Activated T-cell treated with anti-CD3 and anti-CD28 coated beads for 4 hours (primary cell): ENCODE measurements around the gene PSEN1.

ENCODE experiments used
- DNase-seq: peaks from one replicate; pipeline ENCODE4 v3.0.0-alpha.2; 2020

The PSEN1 gene

DNA sequence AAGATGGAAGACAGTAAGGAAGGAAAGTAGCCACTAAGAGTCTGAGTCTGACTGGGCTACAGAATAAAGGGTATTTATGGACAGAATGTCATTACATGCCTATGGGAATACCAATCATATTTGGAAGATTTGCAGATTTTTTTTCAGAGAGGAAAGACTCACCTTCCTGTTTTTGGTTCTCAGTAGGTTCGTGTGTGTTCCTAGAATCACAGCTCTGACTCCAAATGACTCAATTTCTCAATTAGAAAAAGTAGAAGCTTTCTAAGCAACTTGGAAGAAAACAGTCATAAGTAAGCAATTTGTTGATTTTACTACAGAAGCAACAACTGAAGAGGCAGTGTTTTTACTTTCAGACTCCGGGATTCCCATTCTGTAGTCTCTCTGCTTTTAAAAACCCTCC is 85.6 kb downstream of the PSEN1 start:
- DNase-seq = no peak

DNA sequence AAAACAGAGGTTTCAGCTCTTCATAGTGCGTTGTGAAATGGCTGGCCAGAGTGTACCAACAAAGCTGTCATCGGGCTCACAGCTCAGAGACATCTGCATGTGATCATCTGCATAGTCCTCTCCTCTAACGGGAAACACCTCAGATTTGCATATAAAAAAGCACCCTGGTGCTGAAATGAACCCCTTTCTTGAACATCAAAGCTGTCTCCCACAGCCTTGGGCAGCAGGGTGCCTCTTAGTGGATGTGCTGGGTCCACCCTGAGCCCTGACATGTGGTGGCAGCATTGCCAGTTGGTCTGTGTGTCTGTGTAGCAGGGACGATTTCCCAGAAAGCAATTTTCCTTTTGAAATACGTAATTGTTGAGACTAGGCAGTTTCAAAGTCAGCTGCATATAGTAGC is 86.7 kb downstream of the PSEN1 start:
- no peak for DNase-seq

DNA sequence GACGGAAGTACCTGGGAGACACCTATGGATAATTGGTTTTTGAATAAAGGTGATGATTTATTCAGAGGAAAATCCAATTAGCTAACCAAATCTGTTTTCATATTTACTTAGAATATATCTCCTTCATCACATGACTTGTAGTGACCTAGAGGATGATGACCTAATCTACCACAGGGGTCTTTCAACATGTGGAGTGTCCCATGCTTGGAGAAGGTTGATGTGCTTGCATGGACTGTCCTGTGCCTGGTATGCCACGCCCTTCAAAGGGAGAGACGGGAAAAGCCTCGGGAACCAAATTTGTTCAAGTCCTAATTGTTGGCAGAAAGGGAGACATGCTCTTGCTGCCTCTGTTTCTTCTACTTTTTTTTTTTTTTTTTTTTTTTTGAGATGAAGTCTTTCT is 89.2 kb downstream of the PSEN1 start:
- no peak for DNase-seq

GRCh38 chr14:73227812-73228781 is 91.8 kb downstream of the PSEN1 start:
- DNase-seq = no peak

- no peak for DNase-seq
Observed at GRCh38 chr14:73230051-73230450, 93.7 kb downstream of the PSEN1 start.

- no peak for DNase-seq
Observed at GRCh38 chr14:73231981-73232851, 95.9 kb downstream of the PSEN1 start.

DNA sequence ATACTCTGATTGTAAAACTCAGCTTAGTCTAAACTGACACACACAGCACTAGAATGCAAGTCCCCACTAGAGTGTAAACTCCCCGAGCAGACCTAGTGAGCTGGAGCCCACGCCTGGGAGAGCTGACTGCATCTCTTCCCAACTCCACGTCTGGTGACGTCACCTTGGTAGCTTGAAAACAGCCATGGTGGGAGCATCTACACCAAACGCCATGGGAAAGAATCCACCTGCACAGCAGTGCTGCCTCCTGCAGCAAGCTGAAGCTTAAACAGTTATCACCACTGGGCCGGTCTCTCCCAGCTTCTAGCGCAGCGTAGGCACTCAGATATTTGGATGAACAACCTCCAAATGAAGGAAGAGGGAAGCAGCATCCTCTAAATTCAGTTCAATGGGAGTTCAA is 96.7 kb downstream of the PSEN1 start:
- DNase-seq = no peak

DNA sequence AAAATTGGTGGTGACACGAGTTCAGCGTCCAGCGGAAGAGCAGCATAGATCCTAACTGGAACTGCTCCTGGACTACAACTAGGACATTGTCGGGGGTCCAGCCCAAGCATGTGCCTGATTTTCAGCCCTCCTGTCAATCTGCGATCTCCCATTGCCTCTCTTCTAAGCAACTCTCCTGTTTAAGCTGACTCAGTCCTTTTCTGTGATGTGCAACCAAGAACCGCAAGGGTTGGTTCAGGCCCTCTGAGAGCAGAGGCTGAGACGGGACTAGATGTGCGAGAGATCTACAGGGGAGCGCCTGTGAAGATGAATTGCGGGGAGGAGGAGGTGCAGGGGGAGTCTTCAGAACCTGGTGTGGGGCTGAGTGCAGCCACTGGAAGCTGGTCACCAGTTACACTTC is 97.3 kb downstream of the PSEN1 start:
- no peak for DNase-seq

- no peak for DNase-seq
Observed at GRCh38 chr14:73234029-73234428, 97.7 kb downstream of the PSEN1 start.

DNA sequence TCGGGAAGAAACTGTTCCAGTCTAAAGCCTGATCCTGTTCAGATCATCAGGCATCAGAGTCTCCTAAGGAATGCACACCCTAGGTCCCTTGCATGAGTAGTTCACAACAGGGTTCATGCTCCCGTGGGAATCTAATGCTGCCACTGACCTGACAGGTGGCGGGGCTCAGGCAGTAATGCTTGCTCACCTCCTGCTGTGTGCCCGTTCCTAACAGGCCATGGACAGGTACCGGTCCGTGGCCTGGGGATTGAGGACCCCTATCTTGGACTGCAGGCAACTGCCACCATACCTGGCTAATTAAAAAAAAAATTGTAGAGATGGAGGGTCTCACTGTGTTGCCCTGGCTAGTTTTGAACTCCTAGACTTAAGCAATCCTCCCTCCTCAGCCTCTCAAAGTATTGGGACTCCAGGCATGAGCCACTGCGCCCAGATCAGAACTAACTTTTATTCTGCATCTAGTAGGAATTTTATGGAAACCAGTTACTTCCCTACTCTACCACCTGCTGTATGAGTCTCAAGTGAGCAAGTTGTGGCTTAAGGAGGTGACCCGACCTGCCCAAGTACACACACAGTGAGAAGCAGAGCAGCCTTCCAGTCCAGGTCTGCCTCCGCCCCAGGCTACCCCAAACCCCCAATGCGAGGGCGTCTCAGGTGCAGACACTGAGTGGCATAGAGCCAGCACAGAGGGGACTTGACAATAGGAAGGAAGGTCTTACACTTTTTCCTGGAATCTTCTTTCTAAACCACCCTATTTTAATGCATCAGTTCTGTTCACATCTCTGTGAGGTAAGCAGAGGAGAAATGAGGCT is 98.5 kb downstream of the PSEN1 start:
- DNase-seq = no peak

DNA sequence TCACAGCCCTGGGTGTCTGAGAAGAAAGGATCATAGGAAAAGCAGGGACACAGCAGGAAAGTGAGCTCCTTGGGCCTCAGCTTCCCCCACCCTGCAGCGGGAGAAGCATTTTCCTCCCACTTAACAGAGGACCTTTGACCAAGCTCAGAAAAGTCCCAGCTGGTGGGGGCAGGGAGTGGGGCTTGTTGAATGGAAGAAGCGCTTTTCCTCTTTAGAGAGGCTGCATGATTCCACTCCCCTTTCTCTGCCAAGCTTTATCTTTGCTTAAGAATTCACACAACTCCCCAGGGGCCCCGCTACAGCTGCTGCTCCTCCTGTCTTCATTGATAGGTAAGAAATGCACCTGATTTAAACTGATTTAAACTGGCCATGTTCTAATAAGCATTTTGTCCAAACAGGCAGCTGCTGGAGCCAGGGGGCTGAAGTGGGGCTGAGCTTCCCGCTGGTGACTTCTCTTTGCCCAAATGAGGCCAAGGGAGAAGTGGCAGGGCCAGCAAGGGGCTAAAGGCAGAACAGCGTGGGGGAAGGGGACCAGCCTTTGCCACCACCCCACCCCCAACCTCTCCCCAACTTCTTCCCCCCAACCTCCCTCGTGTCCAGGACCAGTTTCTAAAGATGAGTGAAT is 99.3 kb downstream of the PSEN1 start:
- DNase-seq = no peak

- no peak for DNase-seq
Observed at GRCh38 chr14:73236157-73236556, 99.8 kb downstream of the PSEN1 start.

GRCh38 chr14:73236752-73237218 is 100.5 kb downstream of the PSEN1 start:
- DNase-seq = no peak

DNA sequence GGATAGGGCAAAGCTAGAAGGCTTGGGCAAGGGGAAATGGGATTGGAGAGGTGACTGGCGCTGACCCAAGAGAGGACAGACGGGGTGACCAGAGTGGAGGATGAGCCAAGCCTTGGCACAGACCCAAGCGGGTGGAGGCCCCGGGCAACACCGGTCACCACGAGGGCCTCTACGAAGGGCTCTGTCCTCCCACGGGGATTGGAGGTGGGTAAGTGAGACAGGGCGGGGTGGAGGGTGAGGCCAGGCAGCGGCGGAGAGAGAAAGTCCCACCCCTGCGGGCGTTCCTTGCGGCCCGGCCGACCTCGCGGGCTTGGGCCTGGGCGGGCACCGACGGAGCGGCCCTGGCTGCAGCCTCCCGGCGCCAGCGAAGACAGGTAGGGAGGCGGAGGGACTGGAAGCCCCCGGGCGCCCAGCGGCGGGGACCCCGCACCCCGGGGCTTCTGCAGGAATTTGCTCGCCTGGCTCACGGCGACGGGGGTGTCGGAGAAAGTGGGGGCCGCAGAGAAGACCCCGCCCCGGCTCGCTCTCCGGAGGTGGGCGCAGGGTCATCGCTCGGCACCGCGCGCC is 101.0 kb downstream of the PSEN1 start, which contains the start of gene PAPLN:
Gene PAPLN (plus strand): TSS at position 288 of the 567 bp plus-strand sequence. CDS start 2,273 bp downstream, outside the sequence.
- no peak for DNase-seq

DNA sequence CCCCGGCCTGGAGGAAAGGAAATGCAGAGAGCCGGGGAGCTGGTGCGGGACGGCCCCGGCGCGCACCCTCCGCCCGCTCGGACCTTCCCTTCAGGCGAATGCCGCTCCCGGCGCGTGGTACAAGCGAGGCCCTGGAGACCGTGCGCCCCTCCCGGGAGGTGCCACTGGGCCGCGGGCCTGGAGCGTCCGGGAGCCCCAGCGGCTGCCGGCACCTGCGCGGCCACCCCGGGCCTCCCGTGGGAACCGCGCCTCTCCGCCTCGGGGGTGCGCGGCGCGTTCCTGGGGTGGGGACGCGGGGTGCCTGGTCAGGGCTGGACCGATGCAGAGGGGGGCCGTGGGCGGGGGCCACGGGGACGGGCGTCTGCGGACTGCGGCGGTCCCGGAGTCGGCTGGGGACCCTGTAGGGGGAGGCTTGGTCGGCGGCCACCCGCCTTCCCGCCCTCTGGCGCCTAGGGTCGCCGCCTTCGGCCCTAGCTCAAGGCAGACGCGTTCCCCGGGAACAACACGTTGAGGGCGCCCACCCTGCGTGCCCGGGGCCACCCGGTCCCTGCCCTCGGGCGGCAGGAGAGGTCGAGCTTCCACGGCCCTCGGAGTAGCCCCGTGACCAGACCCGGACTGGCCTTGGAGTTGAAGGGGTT is 101.6 kb downstream of the PSEN1 start:
- no peak for DNase-seq

GRCh38 chr14:73238424-73238852 is 102.1 kb downstream of the PSEN1 start:
- no peak for DNase-seq

DNA sequence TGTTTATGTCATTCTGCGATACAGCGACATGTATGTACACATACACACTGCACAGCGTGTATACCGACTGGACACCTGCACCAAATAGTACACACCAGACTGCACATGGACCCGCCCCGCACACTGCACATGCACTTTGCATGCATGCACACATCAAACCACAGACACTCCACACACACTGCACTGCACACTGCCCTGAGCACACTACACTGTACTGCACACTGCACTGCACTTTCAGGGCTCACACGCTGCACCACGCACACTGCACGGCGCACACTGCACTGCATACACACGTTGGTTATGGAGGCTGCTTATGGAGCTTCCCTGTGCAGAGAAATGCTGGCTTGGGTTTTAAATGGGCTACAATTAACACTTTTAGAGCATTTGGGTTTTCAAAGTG is 102.6 kb downstream of the PSEN1 start:
- DNase-seq = no peak

- no peak for DNase-seq
Observed at GRCh38 chr14:73239393-73240241, 103.3 kb downstream of the PSEN1 start.

DNA sequence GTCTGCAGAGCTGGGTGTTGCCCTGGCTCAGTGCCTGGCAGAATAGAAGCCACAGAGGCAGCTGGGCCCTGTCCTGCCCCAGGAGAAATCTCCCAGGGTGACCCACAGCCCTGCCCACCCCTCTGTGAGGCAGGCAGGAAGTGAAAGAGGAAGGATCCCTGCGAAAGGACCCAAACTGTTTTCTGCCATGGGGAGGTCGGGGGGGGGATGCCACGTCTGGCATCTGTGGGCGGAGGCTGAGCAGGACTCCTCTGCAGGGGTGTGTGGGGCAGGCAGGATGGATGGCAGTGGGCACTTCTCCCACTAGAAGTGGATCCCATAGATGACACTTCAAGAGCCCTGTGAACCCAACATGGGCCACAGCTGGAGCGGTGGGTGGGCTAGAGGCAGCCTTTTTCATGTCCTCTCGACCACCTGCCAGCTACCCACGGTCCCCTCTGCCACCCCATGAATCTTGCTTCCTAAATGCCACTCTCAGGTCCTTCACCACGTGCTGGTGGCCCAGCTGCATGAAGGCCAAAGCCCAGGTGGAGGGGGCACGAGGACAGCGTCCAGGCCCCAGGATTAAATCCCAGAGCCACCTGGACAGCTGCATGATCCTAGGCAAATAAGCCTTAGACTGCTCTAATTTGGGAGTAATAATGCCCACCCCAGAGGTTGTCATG is 104.6 kb downstream of the PSEN1 start:
- no peak for DNase-seq
